GM21576 (cell line): ENCODE data around the gene STK32A.

ENCODE experiments used
- ATAC-seq: cut with Tn5 transposase; IDR thresholded peaks from one replicate; pipeline ENCODE4 v1.9.1; 2021; ENCODE audit warnings: mild to moderate bottlenecking, moderate library complexity; ENCODE audit not compliant: unreplicated experiment

The STK32A gene

GRCh38 chr5:147248561-147248960, 13.7 kb downstream of the STK32A start:
- ATAC-seq: no peak

DNA sequence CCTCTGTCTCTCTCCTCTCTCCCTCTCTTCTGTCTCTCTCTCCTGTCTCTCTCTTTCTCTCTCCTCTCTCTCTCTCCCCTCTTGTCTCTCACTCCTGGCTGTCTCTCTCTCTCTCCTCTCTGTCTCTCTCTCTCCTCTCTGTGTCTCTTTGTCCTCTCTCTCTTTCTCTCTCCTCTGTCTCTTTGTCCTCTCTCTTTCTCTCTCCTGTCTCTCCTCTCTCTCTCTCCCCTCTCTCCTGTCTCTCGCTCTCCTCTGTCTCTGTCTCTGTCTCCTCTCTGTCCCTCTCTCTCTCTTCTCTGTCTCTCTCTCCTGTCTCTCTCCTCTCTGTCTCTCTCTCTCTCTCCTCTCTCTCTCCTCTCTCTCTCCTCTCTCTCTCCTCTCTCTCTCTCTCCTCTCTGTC, 25.0 kb downstream of the STK32A start:
- ATAC-seq: no peak

GRCh38 chr5:147267082-147267832, 32.4 kb downstream of the STK32A start:
- no peak for ATAC-seq

DNA sequence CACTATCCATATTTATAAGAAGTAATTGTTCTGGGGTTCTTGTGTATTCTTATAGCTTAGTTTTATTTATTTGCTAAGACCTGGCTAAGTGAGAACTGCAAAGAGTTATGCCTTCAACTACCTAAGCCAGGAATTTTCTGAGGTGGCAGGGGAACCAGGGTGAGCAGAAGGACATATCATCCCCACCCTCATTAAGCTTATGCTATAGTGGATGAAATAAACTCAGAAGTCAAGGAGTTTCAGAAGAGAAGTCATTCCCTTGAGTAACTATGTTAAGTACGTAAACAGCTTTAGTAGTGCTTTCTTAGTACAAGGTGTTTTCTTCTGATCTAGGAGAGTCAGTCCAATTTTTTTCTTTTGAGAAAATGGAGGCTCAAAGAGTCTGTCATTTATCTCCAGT, 41.7 kb downstream of the STK32A start:
- no peak for ATAC-seq

- ATAC-seq: no peak
Observed at GRCh38 chr5:147286296-147286695, 51.5 kb downstream of the STK32A start.

GRCh38 chr5:147287110-147287509, 52.3 kb downstream of the STK32A start:
- no peak for ATAC-seq

- ATAC-seq: no peak
Observed at GRCh38 chr5:147290261-147290660, 55.4 kb downstream of the STK32A start.

DNA sequence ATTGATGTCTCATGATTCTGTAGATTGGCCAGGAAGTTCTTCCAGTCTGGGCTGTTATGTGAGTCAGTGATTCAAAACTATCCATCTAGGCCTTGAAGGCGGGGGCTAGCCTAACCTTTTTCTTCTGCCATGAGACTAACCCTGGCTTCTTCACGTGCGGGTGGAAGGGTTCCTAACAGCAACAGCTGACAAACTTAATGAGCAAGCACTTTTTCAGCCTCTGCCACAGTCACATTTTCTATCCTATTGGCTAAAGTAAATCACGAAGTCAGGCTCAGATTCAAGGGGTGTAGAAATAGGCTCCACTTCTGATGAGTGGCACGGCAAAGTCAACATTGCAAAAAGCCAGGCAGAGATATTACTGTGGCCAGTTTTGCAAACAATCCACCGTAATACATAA, 68.4 kb downstream of the STK32A start:
- no peak for ATAC-seq

- no peak for ATAC-seq
Observed at GRCh38 chr5:147303976-147304375, 69.2 kb downstream of the STK32A start.

- ATAC-seq: no peak
Observed at GRCh38 chr5:147305147-147305546, 70.3 kb downstream of the STK32A start.

DNA sequence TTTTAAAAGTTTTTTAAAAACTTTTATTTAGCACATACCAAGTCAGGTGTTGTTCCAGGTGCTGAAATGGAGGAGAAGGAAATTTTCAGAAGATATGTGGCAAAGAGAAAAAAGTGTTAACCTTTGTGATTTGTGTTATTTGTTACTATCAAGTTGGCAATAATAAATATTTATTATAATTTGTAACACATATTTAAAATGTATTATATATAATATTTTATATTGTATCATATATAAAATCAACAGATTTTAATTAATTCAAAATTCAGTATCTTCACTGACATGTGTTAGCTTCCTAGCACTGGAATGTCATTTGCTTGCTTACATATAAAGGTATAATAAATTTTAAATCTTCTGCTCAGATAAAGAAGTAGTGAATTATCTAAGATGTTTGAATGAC, 71.5 kb downstream of the STK32A start:
- no peak for ATAC-seq

- no peak for ATAC-seq
Observed at GRCh38 chr5:147307170-147307569, 72.3 kb downstream of the STK32A start.

DNA sequence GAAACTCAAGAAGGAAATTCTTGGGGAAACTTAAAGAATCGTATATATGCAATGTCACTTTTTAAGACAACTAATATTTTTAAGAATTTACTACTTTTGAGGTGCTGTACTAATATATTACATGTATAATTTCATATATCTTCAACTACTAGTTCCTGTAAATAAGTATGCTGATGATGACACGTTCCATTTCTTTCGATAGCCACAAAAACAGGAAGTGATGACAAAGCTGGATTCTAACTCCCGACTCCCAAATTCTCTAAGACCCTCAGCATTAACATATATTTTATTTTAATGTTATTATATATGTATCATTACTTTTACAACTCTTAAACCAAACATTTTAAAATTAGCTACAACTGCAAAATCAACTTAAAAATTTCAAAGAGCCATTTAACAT, 74.8 kb downstream of the STK32A start:
- ATAC-seq: no peak

GRCh38 chr5:147310059-147310704, 75.4 kb downstream of the STK32A start:
- no peak for ATAC-seq

GRCh38 chr5:147317978-147318684, 83.3 kb downstream of the STK32A start:
- no peak for ATAC-seq

DNA sequence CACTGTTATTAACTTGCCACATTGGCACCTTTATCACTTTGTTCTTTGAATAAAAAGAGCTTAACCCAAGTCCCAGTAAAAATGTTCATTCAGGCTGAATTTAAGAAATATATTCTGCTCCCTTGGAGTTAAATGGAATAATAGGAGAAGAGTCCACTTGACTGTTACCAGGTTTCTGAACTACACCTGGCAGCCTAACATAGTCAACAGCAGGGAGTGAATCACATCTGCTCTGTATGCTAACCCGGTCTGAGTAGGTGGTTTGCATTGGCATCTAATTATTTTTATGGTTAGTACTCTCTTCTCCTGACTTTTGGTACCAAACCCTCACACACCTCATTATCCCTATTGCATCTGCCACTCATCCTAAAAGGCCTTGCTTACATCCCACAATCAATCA, 86.7 kb downstream of the STK32A start:
- ATAC-seq: no peak

- no peak for ATAC-seq
Observed at GRCh38 chr5:147327421-147327820, 92.6 kb downstream of the STK32A start.

DNA sequence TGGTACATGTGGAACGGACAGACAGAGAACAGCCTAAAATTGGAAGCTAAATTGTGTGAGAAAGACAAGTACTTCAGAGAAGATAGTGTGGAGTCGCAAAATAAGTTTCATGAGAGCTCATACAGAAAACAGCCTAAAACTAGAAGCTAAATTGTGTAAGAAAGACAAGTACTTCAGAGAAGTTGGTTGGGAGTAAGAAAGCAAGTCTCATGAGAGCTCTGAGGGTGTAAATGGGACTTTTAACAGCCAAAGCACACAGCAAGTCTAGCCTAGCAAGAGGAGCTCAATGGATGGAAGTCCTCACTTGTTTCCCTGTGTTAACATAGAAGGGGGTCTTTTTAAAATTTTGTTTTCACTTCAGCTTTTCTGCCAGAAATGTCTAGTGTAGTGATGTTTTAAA, 93.1 kb downstream of the STK32A start:
- no peak for ATAC-seq

- no peak for ATAC-seq
Observed at GRCh38 chr5:147332658-147333057, 97.8 kb downstream of the STK32A start.

DNA sequence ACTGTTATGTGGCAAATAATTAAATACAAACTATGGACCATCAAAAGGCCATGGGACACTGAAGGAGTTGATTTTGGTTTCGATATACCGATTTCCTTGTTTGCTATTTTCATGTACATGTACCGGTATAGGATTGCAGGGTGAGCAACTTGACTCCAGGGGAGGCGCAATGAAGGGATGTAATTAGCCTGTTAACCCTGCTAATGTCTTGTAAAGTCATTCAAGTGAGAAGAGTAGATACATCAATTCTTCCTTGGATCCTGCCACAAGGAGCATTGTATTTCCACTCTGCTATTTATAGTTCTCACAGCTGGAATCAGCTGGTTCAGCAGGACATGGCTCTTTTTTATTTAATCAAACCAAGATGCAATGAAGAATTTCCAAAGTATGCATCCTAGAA, 102.0 kb downstream of the STK32A start:
- no peak for ATAC-seq

DNA sequence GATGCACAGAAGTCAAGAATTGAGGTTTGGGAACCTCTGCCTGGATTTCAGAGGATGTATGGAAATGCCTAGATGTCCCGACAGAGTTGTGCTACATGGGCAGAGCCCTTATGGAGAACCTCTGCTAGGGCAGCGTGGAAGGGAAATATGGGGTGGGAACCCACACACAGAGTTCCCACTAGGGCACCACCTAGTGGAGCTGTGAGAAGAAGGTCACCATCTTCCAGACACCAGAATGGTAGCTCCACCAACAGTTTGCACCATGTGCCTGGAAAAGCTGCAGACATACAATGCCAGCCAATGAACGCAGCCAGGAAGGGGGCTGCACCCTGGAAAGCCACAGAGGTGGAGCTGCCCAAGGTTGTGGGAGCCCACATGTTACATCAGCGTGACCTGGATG, 104.5 kb downstream of the STK32A start:
- no peak for ATAC-seq

- no peak for ATAC-seq
Observed at GRCh38 chr5:147340941-147341340, 106.1 kb downstream of the STK32A start.
